Thoracic aorta (tissue), 2 donors: ENCODE results near the gene LGALS3BP. TPM values are rescaled to one million over a fixed set of nuclear protein-coding genes. Genes with fewer than 3 reads are reported as not detected.

Source experiments
- ATAC-seq: fragments of 150-250 bp; one replicate; pipeline ENCODE4 v1.8.0; 2017; ENCODE audit warnings: low read depth; ENCODE audit not compliant: insufficient number of reproducible peaks, low FRiP score
- DNase-seq: peaks from one replicate; pipeline ENCODE4 v3.0.0-alpha.2; 2020; ENCODE audit warnings: low spot score
- H3K27ac ChIP-seq, 2 donors: fragments of 200-600 bp; sonication (generic); 1 replicate in 1 of 2; 2 replicates in 1 of 2; pipeline ENCODE4 v1.5.1; 2016; ENCODE audit warnings: mild to moderate bottlenecking in 2 of 2, moderate library complexity in 2 of 2
- H3K27me3 ChIP-seq: fragments of 200-600 bp; sonication (generic); replicated peaks from 2 replicates; pipeline ENCODE4 v1.6.0; 2016; ENCODE audit warnings: mild to moderate bottlenecking; ENCODE audit not compliant: insufficient read depth
- H3K36me3 ChIP-seq: fragments of 200-600 bp; sonication (generic); one replicate; pipeline ENCODE4 v1.5.1; 2016
- H3K4me1 ChIP-seq, 2 donors: fragments of 200-600 bp; sonication (generic); 1 replicate in 1 of 2; 2 replicates in 1 of 2; pipeline versions ENCODE4 v1.5.1 to v1.6.0; 2016; ENCODE audit warnings: low read depth in 2 of 2, mild to moderate bottlenecking in 1 of 2; ENCODE audit not compliant: control insufficient read depth in 1 of 2
- H3K4me3 ChIP-seq: fragments of 200-600 bp; sonication (generic); 2 replicates; pipeline ENCODE4 v1.5.1; 2016; ENCODE audit warnings: mild to moderate bottlenecking
- H3K9me3 ChIP-seq: fragments of 200-600 bp; sonication (generic); 2 replicates; pipeline ENCODE4 v1.5.1; 2016
- total RNA-seq, 2 donors: library from RNA; depleted of rRNA; stranded (reverse); fragments of >200 nt; gene quantifications; one replicate each; pipeline versions ENCODE4 v1.1.0 to v1.2.3, GENCODE V29; 2016
- TF ChIP-seq, protein P1 (sequence below): fragments of 200-600 bp; sonication (generic); IDR thresholded peaks from one replicate; pipeline ENCODE4 v1.5.1; 2019; ENCODE audit warnings: antibody characterized with exemption

LGALS3BP gene
- total RNA-seq, 2 donors from 2014 or later, result 205 to 308 TPM

- H3K27ac ChIP-seq, result no peak overlapping the region
- no peak for DNase-seq
- TF ChIP-seq, protein P1, sequence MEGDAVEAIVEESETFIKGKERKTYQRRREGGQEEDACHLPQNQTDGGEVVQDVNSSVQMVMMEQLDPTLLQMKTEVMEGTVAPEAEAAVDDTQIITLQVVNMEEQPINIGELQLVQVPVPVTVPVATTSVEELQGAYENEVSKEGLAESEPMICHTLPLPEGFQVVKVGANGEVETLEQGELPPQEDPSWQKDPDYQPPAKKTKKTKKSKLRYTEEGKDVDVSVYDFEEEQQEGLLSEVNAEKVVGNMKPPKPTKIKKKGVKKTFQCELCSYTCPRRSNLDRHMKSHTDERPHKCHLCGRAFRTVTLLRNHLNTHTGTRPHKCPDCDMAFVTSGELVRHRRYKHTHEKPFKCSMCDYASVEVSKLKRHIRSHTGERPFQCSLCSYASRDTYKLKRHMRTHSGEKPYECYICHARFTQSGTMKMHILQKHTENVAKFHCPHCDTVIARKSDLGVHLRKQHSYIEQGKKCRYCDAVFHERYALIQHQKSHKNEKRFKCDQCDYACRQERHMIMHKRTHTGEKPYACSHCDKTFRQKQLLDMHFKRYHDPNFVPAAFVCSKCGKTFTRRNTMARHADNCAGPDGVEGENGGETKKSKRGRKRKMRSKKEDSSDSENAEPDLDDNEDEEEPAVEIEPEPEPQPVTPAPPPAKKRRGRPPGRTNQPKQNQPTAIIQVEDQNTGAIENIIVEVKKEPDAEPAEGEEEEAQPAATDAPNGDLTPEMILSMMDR, result no peak
- H3K4me3 ChIP-seq, result no peak overlapping the region
- peaks cover 12 to 38% of the 10 kb centered on the region in 2 donors for H3K4me1 ChIP-seq
- ATAC-seq, result no peak
- H3K9me3 ChIP-seq, result no peaks in the 10 kb centered on the region
- H3K36me3 ChIP-seq, result no peaks in the 10 kb centered on the region
- no peaks in the 10 kb centered on the region for H3K27me3 ChIP-seq
These were observed 40.1 kb downstream of the LGALS3BP start for GRCh38 chr17:78939615-78940014.

DNA sequence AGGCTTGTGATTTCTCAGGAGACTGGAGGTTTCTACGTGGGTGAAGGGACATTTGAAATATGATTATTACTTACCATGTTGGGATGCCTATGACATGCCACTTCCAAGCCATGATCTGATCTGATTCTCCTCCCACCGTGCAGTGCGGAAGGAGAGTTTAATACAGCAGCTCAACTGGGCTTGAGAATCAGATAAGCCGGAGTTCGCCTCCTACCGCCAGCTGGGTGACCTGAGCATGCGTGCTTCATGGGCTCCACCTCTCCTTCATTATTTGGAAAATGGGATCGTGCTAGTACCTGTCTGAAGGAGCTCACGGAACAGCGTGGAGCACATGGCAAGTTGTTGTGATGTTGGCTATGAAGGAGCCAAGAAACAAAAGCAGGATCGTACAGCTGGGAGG is 42.2 kb downstream of the LGALS3BP start:
- H3K4me3 ChIP-seq, result no peak overlapping the region
- no peaks in the 10 kb centered on the region for H3K9me3 ChIP-seq
- DNase-seq (no peak), ATAC-seq (no peak)
- no peaks in the 10 kb centered on the region for H3K36me3 ChIP-seq
- no peaks in the 10 kb centered on the region for H3K27me3 ChIP-seq
- TF ChIP-seq, protein P1, result no peak
- no peak overlapping the region for H3K27ac ChIP-seq
- H3K4me1 ChIP-seq, result peaks cover 25 to 53% of the 10 kb centered on the region in 2 donors

DNA sequence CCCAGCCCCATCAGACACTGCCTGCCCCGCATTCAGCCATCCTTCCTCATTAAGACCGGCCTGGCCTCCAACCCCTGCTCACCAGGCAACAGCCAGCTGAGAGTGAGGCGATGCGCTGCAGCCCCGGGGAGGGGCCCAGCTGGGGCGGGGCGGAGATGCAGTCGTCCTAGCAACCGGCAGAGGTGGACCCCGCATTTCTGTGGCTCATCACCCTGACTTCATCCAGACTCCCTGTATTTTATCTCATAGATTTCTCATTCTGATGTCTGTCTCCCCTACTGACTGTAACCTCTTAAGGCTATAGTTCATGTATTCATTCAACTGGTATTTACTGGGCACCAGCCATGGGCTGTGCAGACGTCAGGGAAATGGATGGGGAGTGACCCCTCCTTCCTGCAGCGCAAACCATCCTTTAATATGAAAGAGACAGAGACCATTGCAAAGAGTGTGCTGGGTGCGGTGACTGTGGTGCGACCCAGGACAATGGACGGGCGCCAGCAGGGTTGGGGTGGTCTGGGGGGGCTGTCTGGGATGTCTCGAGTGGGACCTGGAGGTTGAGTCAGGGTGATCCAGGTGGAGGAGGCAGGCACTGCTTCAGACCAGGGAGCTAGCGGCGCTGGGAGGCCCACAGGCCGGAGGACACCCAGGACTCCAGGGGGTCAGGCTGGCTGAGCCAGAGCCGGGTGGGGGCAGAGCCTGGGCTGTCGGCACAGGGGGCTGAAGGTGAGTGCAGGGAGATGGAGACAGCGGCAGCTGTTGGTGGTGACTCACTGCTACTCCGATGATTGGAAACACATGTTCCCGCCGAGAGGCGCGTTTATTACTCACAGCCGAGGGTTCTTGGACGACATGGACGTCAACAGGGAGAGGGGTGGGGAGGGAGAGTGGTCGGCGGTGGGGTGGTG is 44.1 kb downstream of the LGALS3BP start:
- no peaks in the 10 kb centered on the region for H3K36me3 ChIP-seq
- ATAC-seq (peak; percentile 39), DNase-seq (peak; percentile 61)
- no peaks in the 10 kb centered on the region for H3K27me3 ChIP-seq
- H3K9me3 ChIP-seq, result no peaks in the 10 kb centered on the region
- peak overlapping the region; percentile 94 to 96 for H3K27ac ChIP-seq
- TF ChIP-seq, protein P1, result no peak
- H3K4me1 ChIP-seq, result peaks cover 25 to 55% of the 10 kb centered on the region in 2 donors
- H3K4me3 ChIP-seq, result no peak overlapping the region

DNA sequence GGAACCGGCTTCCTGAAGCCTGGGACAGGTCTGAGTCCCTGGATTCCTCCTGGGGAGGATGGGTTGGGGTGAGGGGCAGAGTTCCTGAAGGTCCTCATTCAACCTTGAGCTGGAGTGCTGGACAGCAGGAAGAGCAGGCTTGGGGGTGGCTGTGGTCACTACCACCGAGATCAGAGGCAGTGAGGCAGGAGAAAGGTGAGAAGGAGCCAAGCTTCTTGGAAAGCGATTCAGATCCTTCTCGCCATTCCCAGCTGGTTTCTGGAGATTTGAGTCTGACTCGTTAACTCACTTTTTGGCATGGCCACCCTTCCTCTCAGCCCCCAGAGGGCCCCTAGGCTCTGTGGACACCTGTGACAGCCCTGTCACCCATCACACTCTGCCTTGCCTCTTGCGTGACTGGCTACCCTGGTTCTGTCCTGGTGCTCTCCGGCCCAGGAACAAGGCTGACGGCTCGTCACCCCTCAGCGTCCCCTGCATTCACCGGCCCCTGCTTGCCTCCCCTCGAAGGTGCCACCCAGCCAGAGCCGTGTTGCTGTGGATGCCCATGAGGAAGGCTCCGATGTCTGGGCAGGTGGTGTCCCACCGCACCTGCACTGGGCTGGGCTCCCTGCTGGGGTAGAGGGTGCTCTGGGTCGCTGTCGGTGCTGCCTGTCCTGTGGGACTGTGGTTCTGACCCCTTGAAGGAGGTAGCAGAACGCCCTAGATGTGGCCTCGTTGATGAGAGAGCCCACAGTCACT is 44.9 kb downstream of the LGALS3BP start:
- Histone ChIP-seq H3K36me3 (no peaks in the 10 kb centered on the region), H3K4me3 (peak overlapping the region; percentile 55), H3K4me1 (peaks cover 25 to 47% of the 10 kb centered on the region in 2 donors), H3K9me3 (no peaks in the 10 kb centered on the region), H3K27me3 (no peaks in the 10 kb centered on the region), H3K27ac (peak overlapping the region; percentile 94 to 96)
- ATAC-seq, result no peak
- TF ChIP-seq, protein P1, result no peak
- DNase-seq, result no peak

DNA sequence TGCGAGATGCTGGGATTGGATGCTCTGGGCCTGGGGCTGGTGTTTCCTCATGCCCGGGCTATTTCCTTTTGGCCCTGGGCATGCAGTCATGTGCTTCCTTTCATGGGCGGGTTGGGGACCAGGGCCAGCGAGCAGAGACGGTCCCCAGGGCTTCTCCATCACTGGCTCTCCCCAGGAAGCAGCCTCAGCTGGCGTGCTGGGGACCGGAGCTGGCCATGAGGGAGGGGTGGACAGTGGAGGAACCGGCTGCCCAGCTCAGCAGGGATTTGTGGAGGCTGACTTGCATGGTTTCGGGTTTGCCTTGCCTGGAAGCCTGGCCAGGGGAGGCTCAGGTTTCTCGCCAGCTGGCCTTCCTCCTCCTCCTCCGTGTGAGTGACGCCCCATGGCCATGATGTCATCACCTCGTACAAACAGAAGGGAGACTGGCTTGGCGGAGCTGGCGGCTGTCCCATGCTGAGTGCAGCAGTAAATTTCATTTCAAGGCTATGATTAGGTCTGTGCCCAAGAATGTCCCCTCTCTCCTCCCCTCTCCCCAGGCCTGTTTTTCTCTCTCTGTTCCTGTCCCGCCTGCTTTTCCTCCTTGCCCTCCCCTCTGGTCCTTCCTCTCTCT is 45.7 kb downstream of the LGALS3BP start:
- no peaks in the 10 kb centered on the region for H3K36me3 ChIP-seq
- peaks cover 25 to 39% of the 10 kb centered on the region in 2 donors for H3K4me1 ChIP-seq
- DNase-seq (peak; percentile 97), ATAC-seq (peak; percentile 80)
- no peaks in the 10 kb centered on the region for H3K9me3 ChIP-seq
- peak overlapping the region; percentile 94 to 96 for H3K27ac ChIP-seq
- no peaks in the 10 kb centered on the region for H3K27me3 ChIP-seq
- TF ChIP-seq, protein P1, result no peak
- H3K4me3 ChIP-seq, result peak overlapping the region; percentile 55
